H1 (cell line): ENCODE data around the gene TPST2.

Source experiments
- BRCA1 ChIP-seq: IDR thresholded peaks from 2 replicates; pipeline ENCODE4 v1.6.1; 2012; ENCODE audit warnings: low read depth, low read length, improper control_type of control experiment
- CTCF ChIP-seq, 3 experiments: IDR thresholded peaks; 1 replicate in 2 of 3; 2 replicates in 1 of 3; pipeline versions ENCODE4 v1.5.1 to v1.6.1; 2011; ENCODE audit warnings: low read length in 3 of 3, mild to moderate bottlenecking in 3 of 3, inconsistent platforms in 2 of 3, low read depth in 1 of 3, moderate library complexity in 1 of 3; ENCODE audit not compliant: insufficient read depth in 1 of 3; ENCODE audit errors: control extremely low read depth in 1 of 3
- ZNF274 ChIP-seq: IDR thresholded peaks from 2 replicates; pipeline ENCODE4 v1.7.0; 2012; ENCODE audit warnings: low read length, borderline replicate concordance; ENCODE audit errors: extremely low read depth

GRCh38 chr22:26621663-26622062 lies 31.7 kb upstream of the TPST2 start, which contains the start of gene CRYBA4:
- no peak for TF ChIP-seq CTCF (IDR thresholded peaks at IDR 0.05; ENCODE audit: control extremely low read depth in 1 of 3, insufficient read depth in 1 of 3, low read depth in 1 of 3, low read length in 3 of 3)
- TF ChIP-seq ZNF274: no peak
- TF ChIP-seq BRCA1: no peak
